GM12878 (cell line): ENCODE results near the gene TMEM89. TPM values are rescaled to one million over a fixed set of nuclear protein-coding genes. Genes with fewer than 3 reads are reported as not detected.

Source experiments
- ATAC-seq: fragments of 200-7000 bp; cut with Tn5 transposase; 3 replicates; pipeline ENCODE4 v1.9.1; 2020; ENCODE audit warnings: mild to moderate bottlenecking, moderate library complexity
- BruUV-seq: library from RNA; stranded (reverse); fragments of 400-500 nt; replicated peaks from 2 replicates; lab custom pipeline; 2021; lab: Mats Ljungman, UMichigan
- CTCF ChIA-PET: fragments of 300-600 bp; sonication (Branson Sonifier 250); formaldehyde crosslinking; extraction: SDS; loops from one replicate; lab custom pipeline; 2021; ENCODE audit warnings: inconsistent platforms; lab: Yijun Ruan, JAX
- POLR2A ChIA-PET: fragments of 350-600 bp; formaldehyde crosslinking; extraction: SDS; loops from one replicate; lab custom pipeline; 2021; ENCODE audit warnings: inconsistent platforms; lab: Charles Lee
- RAD21 ChIA-PET: fragments of 300-600 bp; sonication (Branson Sonifier 250); formaldehyde crosslinking; loops from one replicate; lab custom pipeline; 2023; ENCODE audit warnings: antibody characterized with exemption; ENCODE audit not compliant: unreplicated experiment; lab: Charles Lee
- SMC1A ChIA-PET: fragments of 300-600 bp; sonication (Branson Sonifier 250); formaldehyde crosslinking; loops from one replicate; lab custom pipeline; 2023; ENCODE audit not compliant: unreplicated experiment, uncharacterized antibody; lab: Charles Lee
- DNase-seq: peaks from one replicate; pipeline ENCODE4 v3.0.0-alpha.2; 2011; ENCODE audit warnings: low read depth, low spot score
- FAIRE-seq: peaks from 3 replicates; lab custom pipeline; 2011; peaks lifted over from hg19 to GRCh38; lab: Jason Lieb, UNC
- H2AFZ ChIP-seq: 2 replicates; pipeline ENCODE4 v1.6.0; 2011; ENCODE audit warnings: low read depth, low read length, control low read depth; ENCODE audit not compliant: control insufficient read depth
- H3K27ac ChIP-seq: 2 replicates; pipeline ENCODE4 v1.5.1; 2011; ENCODE audit warnings: control low read depth; ENCODE audit not compliant: control insufficient read depth, insufficient read depth
- H3K27me3 ChIP-seq, 2 experiments: replicated peaks in 1 of 2; 2 replicates each; pipeline versions ENCODE4 v1.6.0 to v1.6.1; 2011; ENCODE audit warnings: low read length in 1 of 2; ENCODE audit not compliant: control insufficient read depth in 2 of 2, insufficient read depth in 2 of 2
- H3K36me3 ChIP-seq, 2 experiments: 2 replicates each; pipeline ENCODE4 v1.5.1; 2011; ENCODE audit warnings: low read length in 1 of 2; ENCODE audit not compliant: control insufficient read depth in 2 of 2, insufficient read depth in 2 of 2
- H3K4me1 ChIP-seq: 2 replicates; pipeline ENCODE4 v1.6.1; 2011; ENCODE audit warnings: mild to moderate bottlenecking, low read length, moderate library complexity, mixed read lengths; ENCODE audit not compliant: control insufficient read depth, insufficient read depth
- H3K4me2 ChIP-seq: 2 replicates; pipeline ENCODE4 v1.6.0; 2011; ENCODE audit warnings: control low read depth; ENCODE audit not compliant: control insufficient read depth, insufficient read depth
- H3K4me3 ChIP-seq: fragments of 200-600 bp; sonication (generic); 2 replicates; pipeline ENCODE4 v1.5.1; 2016
- H3K79me2 ChIP-seq: 2 replicates; pipeline ENCODE4 v1.6.0; 2011; ENCODE audit warnings: low read length; ENCODE audit not compliant: control insufficient read depth, insufficient read depth
- H3K9ac ChIP-seq: 2 replicates; pipeline ENCODE4 v1.8.0; 2011; ENCODE audit warnings: low read length, control low read depth, mixed read lengths; ENCODE audit not compliant: control insufficient read depth, insufficient read depth
- H3K9me3 ChIP-seq: replicated peaks from 3 replicates; pipeline ENCODE4 v1.5.1; 2011; ENCODE audit warnings: mild to moderate bottlenecking, low read length; ENCODE audit not compliant: control insufficient read depth, insufficient read depth
- H4K20me1 ChIP-seq: 2 replicates; pipeline ENCODE4 v1.6.0; 2011; ENCODE audit not compliant: control insufficient read depth, insufficient read depth
- CREB1 ChIP-seq: IDR thresholded peaks from 2 replicates; pipeline ENCODE4 v1.6.1; 2012; ENCODE audit warnings: low read depth, mild to moderate bottlenecking, inconsistent platforms
- EP300 ChIP-seq, 2 experiments: fragments of 150-350 bp in 1 of 2; IDR thresholded peaks; 2 replicates each; pipeline ENCODE4 v1.6.1; 2011 to 2012; ENCODE audit warnings: low read depth in 2 of 2, low read length in 2 of 2, borderline replicate concordance in 1 of 2, improper control_type of control experiment in 1 of 2, inconsistent platforms in 1 of 2; ENCODE audit not compliant: control insufficient read depth in 1 of 2
- JUND ChIP-seq: IDR thresholded peaks from 2 replicates; pipeline ENCODE4 v1.6.1; 2012; ENCODE audit warnings: low read depth, mild to moderate bottlenecking, low read length, improper control_type of control experiment, moderate library complexity
- NR2C2 ChIP-seq: IDR thresholded peaks from 2 replicates; pipeline ENCODE4 v1.6.1; 2011; ENCODE audit warnings: borderline replicate concordance, low read depth; ENCODE audit not compliant: control insufficient read depth, insufficient read length
- SREBF2 ChIP-seq: IDR thresholded peaks from 2 replicates; pipeline ENCODE4 v1.6.1; 2012; ENCODE audit warnings: mild to moderate bottlenecking, low read length
- TARDBP ChIP-seq: IDR thresholded peaks from 2 replicates; pipeline ENCODE4 v1.6.1; 2016; ENCODE audit warnings: borderline replicate concordance
- WGBS: methylation state at CpG from one replicate; pipeline ENCODE4 v1.1.6; 2016; ENCODE audit warnings: low lambda C conversion rate; ENCODE audit not compliant: insufficient replicate concordance, insufficient coverage; ENCODE audit errors: missing lambda C conversion rate; 5-methylcytosine and 5-hydroxymethylcytosine counted together
- in situ Hi-C: fragments of 300-500 bp; cut with MboI; formaldehyde crosslinking; loops from 9 replicates; pipeline ENCODE4 v1.14.3; 2018; ENCODE audit warnings: mixed read lengths
- intact Hi-C: fragments of 100-400 bp; cut with micrococcal nuclease; formaldehyde crosslinking; loops from one replicate; pipeline ENCODE4 v1.14.2; 2022; ENCODE audit not compliant: unreplicated experiment
- polyA plus RNA-seq, 11 experiments: library from polyadenylated mRNA; depleted of rRNA in 4 of 11; unstranded in 6 of 11; stranded (reverse) in 5 of 11; fragments of >200 nt; fragmentation: Nextera tagmentation in 4 of 11; fragmentation: Illumina TruSeq in 1 of 11; extraction: Ambion mirVana in 4 of 11; extraction: Trizol in 1 of 11; gene quantifications; 1 replicate in 1 of 11; 2 replicates in 10 of 11; pipeline versions ENCODE4 v1.2.1 to v1.2.3, GENCODE V29; 2011 to 2016; ENCODE audit warnings: inconsistent platforms in 2 of 11, missing spikeins in 2 of 11, low read depth in 1 of 11
- total RNA-seq, 4 experiments: library from RNA; depleted of rRNA in 3 of 4; stranded (reverse); fragments of >200 nt in 3 of 4; fragmentation: Illumina TruSeq in 1 of 4; extraction: Trizol in 1 of 4; gene quantifications; 2 replicates each; pipeline versions ENCODE4 v1.2.1 to v1.2.3, GENCODE V29; 2013 to 2021
- TF ChIP-seq, protein P1 (sequence below): fragments of 450-650 bp; IDR thresholded peaks from 2 replicates; pipeline ENCODE4 v1.6.1; 2018; ENCODE audit warnings: borderline replicate concordance, mild to moderate bottlenecking; ENCODE audit not compliant: partially characterized antibody
- TF ChIP-seq, protein P2 (sequence below): fragments of 450-650 bp; IDR thresholded peaks from 2 replicates; pipeline ENCODE4 v1.6.1; 2016; ENCODE audit warnings: mild to moderate bottlenecking

TMEM89 gene
- total and polyA plus RNA-seq, 10 of the 15 experiments (the other 5 are each of a cell fraction or from before 2014, with no cell fraction given): not detected

DNA sequence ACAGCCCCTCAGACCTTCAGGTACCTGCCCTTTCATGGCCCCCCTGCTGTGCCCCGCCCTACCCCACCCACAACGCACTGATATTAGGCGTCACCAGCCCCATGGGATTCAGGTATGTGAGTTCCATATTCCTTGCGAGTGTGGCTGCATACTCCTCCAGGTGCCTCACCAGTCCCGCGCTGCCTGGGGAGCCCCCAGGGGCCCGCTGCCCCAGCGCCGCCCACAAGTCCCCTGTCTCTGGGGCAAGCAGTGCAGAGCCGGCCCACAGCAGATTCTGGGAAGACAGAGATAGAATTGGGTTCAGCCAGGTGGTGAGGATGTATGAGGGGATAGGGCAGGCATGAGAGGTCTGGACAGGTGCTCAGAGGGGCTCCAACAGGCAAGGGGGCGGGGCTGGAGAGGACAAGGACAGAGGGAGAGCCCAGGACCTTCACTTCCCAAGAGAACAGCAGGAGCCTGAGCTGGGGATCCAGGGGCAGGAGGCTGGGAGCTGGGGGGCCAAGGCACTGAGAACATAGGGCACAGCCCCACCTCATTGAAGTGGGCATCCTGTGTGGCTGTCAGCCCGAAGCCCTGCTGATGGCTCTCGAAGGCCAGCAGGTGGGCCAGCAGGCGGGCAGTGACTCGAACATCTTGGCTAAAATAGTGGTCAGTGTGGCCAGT, 26.8 kb upstream of the TMEM89 start:
- ATAC-seq (no peak), FAIRE-seq (no peak), DNase-seq (no peak)
- ChIA-PET POLR2A (no interaction called here), SMC1A (no interaction called here), RAD21 (no interaction called here), CTCF (interaction anchor here (1.4 kb wide), 1 partner anchor 12 kb away, joined by 4 read pairs; no protein-coding TSS in a partner anchor)
- Histone ChIP-seq H4K20me1 (no peaks in the 10 kb centered on the region; the same call in 1 of the 2 replicates), H3K36me3 (no peaks in the 10 kb centered on the region), H2AFZ (no peak overlapping the region), H3K4me3 (no peak overlapping the region), H3K27ac (no peak overlapping the region), H3K27me3 (no peaks in the 10 kb centered on the region), H3K9ac (no peak overlapping the region), H3K79me2 (no peaks in the 10 kb centered on the region), H3K4me1 (no peaks in the 10 kb centered on the region), H3K4me2 (no peak overlapping the region), H3K9me3 (no peaks in the 10 kb centered on the region)
- 48% methylated on average over 15 of the region's 15 CpGs for WGBS
- in situ Hi-C loops (no loop called here), intact Hi-C loops (no loop called here)
- no peak for TF ChIP-seq JUND
- TF ChIP-seq CREB1: no peak
- TF ChIP-seq EP300 (IDR thresholded peaks at IDR 0.05; ENCODE audit: borderline replicate concordance in 1 of 2, control insufficient read depth in 1 of 2, low read depth in 2 of 2, low read length in 2 of 2): no peak
- BruUV-seq: no TSS peak

DNA sequence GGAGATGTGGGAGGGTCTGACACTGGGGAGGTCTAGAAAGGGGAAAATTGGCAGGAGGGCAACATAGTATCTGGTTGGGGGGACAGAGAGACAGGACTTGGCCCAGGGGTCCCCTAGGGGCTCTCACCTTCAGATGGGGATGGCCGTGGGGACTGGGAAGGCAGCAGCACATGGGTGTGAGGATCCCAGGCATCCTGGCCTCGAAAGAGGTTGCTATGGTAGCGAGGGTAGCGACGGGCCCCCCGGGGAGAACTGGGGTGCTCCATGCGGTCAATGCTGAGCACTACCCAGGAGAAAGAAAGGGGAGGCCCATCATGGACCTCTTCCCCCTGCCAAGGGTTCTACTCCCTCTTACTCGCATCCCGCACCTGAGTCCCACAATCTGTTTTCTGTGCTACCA, 26.1 kb upstream of the TMEM89 start:
- TF ChIP-seq TARDBP: no peak
- TF ChIP-seq NR2C2: no peak
- TF ChIP-seq, protein P1, sequence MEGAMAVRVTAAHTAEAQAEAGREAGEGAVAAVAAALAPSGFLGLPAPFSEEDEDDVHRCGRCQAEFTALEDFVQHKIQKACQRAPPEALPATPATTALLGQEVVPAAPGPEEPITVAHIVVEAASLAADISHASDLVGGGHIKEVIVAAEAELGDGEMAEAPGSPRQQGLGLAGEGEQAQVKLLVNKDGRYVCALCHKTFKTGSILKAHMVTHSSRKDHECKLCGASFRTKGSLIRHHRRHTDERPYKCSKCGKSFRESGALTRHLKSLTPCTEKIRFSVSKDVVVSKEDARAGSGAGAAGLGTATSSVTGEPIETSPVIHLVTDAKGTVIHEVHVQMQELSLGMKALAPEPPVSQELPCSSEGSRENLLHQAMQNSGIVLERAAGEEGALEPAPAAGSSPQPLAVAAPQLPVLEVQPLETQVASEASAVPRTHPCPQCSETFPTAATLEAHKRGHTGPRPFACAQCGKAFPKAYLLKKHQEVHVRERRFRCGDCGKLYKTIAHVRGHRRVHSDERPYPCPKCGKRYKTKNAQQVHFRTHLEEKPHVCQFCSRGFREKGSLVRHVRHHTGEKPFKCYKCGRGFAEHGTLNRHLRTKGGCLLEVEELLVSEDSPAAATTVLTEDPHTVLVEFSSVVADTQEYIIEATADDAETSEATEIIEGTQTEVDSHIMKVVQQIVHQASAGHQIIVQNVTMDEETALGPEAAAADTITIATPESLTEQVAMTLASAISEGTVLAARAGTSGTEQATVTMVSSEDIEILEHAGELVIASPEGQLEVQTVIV: no peak
- TF ChIP-seq SREBF2: no peak
- TF ChIP-seq, protein P2, sequence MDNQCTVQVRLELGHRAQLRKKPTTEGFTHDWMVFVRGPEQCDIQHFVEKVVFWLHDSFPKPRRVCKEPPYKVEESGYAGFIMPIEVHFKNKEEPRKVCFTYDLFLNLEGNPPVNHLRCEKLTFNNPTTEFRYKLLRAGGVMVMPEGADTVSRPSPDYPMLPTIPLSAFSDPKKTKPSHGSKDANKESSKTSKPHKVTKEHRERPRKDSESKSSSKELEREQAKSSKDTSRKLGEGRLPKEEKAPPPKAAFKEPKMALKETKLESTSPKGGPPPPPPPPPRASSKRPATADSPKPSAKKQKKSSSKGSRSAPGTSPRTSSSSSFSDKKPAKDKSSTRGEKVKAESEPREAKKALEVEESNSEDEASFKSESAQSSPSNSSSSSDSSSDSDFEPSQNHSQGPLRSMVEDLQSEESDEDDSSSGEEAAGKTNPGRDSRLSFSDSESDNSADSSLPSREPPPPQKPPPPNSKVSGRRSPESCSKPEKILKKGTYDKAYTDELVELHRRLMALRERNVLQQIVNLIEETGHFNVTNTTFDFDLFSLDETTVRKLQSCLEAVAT: no peak
- Histone ChIP-seq H2AFZ (no peak overlapping the region), H3K27me3 (no peaks in the 10 kb centered on the region), H3K79me2 (no peaks in the 10 kb centered on the region), H3K36me3 (no peaks in the 10 kb centered on the region), H3K4me3 (no peak overlapping the region), H3K9me3 (no peaks in the 10 kb centered on the region), H3K9ac (no peak overlapping the region), H3K27ac (no peak overlapping the region), H3K4me2 (no peak overlapping the region), H4K20me1 (no peaks in the 10 kb centered on the region; the same call in 1 of the 2 replicates), H3K4me1 (no peaks in the 10 kb centered on the region)
- intact Hi-C loops: no loop called here
- WGBS: 24% methylated on average over 9 of the region's 9 CpGs
- DNase-seq: no peak
- in situ Hi-C loops: no loop called here
- ATAC-seq: no peak
- BruUV-seq: no TSS peak
- CTCF ChIA-PET: no interaction called here
- FAIRE-seq: no peak
- SMC1A ChIA-PET: no interaction called here
- POLR2A ChIA-PET: no interaction called here
- RAD21 ChIA-PET: no interaction called here
